ENCODE data around the gene CFAP61.

- TF ChIP-seq GABPB2 (CRISPR knock-in tag; conservative IDR thresholded peaks at IDR 0.05) (no peak), IRF9 (tag; IDR thresholded peaks at IDR 0.05) (no peak), ATF2 (CRISPR knock-in tag; IDR thresholded peaks at IDR 0.05) (no peak), CTCF (IDR thresholded peaks at IDR 0.05 in 2 of 3, conservative IDR thresholded peaks at IDR 0.05 in 1 of 3; ENCODE audit: insufficient read depth in 2 of 3, low read depth in 1 of 3, low read length in 3 of 3) (no peak), ZNF717 (CRISPR knock-in tag; IDR thresholded peaks at IDR 0.05) (no peak)
These were observed 317.8 kb downstream of the CFAP61 start for GRCh38 chr20:20370094-20370575.
